Measurements from ENCODE around the gene NAPEPLD. TPM values are rescaled to one million over a fixed set of nuclear protein-coding genes. Genes with fewer than 3 reads are reported as not detected.

NAPEPLD gene
- total and polyA plus RNA-seq, 2 donors from 2014 or later: 16.1 to 26.0 TPM

- no peak overlapping the region for H3K4me3 ChIP-seq (ENCODE audit: low read length in 3 of 3)
- FAIRE-seq (no peak), DNase-seq (no peak)
- intact Hi-C loops (cut with DNase I): no loop called here
- no peak overlapping the region for H3K27ac ChIP-seq (ENCODE audit: low read depth in 2 of 2, low read length in 2 of 2)
- H3K9me3 ChIP-seq (ENCODE audit: control insufficient read depth in 2 of 3, insufficient read depth in 1 of 3, low read length in 3 of 3): no peaks in the 10 kb centered on the region
- TF ChIP-seq, protein P1, sequence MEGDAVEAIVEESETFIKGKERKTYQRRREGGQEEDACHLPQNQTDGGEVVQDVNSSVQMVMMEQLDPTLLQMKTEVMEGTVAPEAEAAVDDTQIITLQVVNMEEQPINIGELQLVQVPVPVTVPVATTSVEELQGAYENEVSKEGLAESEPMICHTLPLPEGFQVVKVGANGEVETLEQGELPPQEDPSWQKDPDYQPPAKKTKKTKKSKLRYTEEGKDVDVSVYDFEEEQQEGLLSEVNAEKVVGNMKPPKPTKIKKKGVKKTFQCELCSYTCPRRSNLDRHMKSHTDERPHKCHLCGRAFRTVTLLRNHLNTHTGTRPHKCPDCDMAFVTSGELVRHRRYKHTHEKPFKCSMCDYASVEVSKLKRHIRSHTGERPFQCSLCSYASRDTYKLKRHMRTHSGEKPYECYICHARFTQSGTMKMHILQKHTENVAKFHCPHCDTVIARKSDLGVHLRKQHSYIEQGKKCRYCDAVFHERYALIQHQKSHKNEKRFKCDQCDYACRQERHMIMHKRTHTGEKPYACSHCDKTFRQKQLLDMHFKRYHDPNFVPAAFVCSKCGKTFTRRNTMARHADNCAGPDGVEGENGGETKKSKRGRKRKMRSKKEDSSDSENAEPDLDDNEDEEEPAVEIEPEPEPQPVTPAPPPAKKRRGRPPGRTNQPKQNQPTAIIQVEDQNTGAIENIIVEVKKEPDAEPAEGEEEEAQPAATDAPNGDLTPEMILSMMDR (IDR thresholded peaks at IDR 0.05; ENCODE audit: borderline replicate concordance, extremely low read depth, insufficient read depth): no peak
- peaks cover 11 to 34% (median 12%) of the 10 kb centered on the region in 3 donors for H3K36me3 ChIP-seq (ENCODE audit: control insufficient read depth in 2 of 3, insufficient read depth in 3 of 3, low read length in 3 of 3)
- H3K9ac ChIP-seq (ENCODE audit: low read length in 3 of 3): no peak overlapping the region
- no peaks in the 10 kb centered on the region for H3K4me1 ChIP-seq (ENCODE audit: control insufficient read depth in 2 of 3, insufficient read depth in 2 of 3, low read depth in 1 of 3, low read length in 3 of 3)
- no peaks in the 10 kb centered on the region for H3K27me3 ChIP-seq (ENCODE audit: control insufficient read depth, insufficient read depth, low read length)
Observed at GRCh38 chr7:103117465-103117864, 31.4 kb downstream of the NAPEPLD start.

DNA sequence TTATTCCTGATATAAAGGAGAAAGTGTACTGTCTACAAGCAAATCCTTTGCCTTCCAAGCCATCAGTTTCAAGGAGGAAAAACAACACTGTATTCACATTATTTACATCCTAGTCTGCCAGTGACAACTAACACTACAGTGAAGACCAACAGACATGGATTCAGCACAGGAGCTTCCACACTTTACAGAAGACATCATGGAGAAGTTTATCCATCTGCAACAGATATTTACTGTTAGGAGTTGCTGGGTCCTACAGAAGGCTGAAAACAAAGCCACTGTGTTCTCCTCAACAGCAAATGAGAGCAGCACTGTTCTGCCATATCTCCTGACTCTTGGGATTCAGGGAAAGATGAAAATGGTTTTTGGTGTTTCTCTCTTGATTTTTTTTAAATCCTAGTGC, 31.9 kb downstream of the NAPEPLD start:
- Histone ChIP-seq H3K27me3 (ENCODE audit: control insufficient read depth, insufficient read depth, low read length) (no peaks in the 10 kb centered on the region), H3K27ac (ENCODE audit: low read depth in 2 of 2, low read length in 2 of 2) (no peak overlapping the region), H3K9ac (ENCODE audit: low read length in 3 of 3) (no peak overlapping the region), H3K4me3 (ENCODE audit: low read length in 3 of 3) (no peak overlapping the region), H3K9me3 (ENCODE audit: control insufficient read depth in 2 of 3, insufficient read depth in 1 of 3, low read length in 3 of 3) (no peaks in the 10 kb centered on the region), H3K36me3 (ENCODE audit: control insufficient read depth in 2 of 3, insufficient read depth in 3 of 3, low read length in 3 of 3) (peaks cover 9 to 31% (median 11%) of the 10 kb centered on the region in 3 donors), H3K4me1 (ENCODE audit: control insufficient read depth in 2 of 3, insufficient read depth in 2 of 3, low read depth in 1 of 3, low read length in 3 of 3) (no peaks in the 10 kb centered on the region)
- no peak for FAIRE-seq
- intact Hi-C loops (cut with DNase I): no loop called here
- TF ChIP-seq, protein P1 (IDR thresholded peaks at IDR 0.05; ENCODE audit: borderline replicate concordance, extremely low read depth, insufficient read depth): no peak
- DNase-seq: no peak

GRCh38 chr7:103116511-103116910, 32.4 kb downstream of the NAPEPLD start:
- Histone ChIP-seq H3K27ac (ENCODE audit: low read depth in 2 of 2, low read length in 2 of 2) (no peak overlapping the region), H3K4me3 (ENCODE audit: low read length in 3 of 3) (no peak overlapping the region), H3K27me3 (ENCODE audit: control insufficient read depth, insufficient read depth, low read length) (no peaks in the 10 kb centered on the region), H3K9ac (ENCODE audit: low read length in 3 of 3) (no peak overlapping the region), H3K9me3 (ENCODE audit: control insufficient read depth in 2 of 3, insufficient read depth in 1 of 3, low read length in 3 of 3) (no peaks in the 10 kb centered on the region), H3K36me3 (ENCODE audit: control insufficient read depth in 2 of 3, insufficient read depth in 3 of 3, low read length in 3 of 3) (peaks cover 9 to 27% (median 11%) of the 10 kb centered on the region in 3 donors), H3K4me1 (ENCODE audit: control insufficient read depth in 2 of 3, insufficient read depth in 2 of 3, low read depth in 1 of 3, low read length in 3 of 3) (no peaks in the 10 kb centered on the region)
- DNase-seq: no peak
- intact Hi-C loops (cut with DNase I): no loop called here
- TF ChIP-seq, protein P1 (IDR thresholded peaks at IDR 0.05; ENCODE audit: borderline replicate concordance, extremely low read depth, insufficient read depth): no peak
- no peak for FAIRE-seq

DNA sequence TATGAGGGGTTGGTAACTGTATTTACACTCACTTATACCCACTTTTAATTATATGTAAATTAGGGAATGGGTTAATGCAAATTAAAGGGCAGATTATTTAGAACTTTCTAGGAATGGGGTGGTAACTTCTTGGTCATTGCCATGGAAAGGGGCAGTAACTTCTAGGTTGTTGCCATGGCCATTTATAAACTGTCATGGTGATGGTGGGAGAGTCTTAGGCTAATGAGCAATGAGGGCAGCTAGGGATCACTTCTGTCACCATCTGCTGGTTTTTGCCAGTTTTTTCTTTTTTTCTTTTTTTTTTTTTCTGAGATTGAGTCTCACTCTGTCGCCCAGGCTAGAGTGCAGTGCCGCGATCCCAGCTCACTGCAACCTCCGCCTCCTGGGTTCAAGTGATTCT, 33.1 kb downstream of the NAPEPLD start:
- TF ChIP-seq, protein P1 (IDR thresholded peaks at IDR 0.05; ENCODE audit: borderline replicate concordance, extremely low read depth, insufficient read depth): no peak
- H3K27ac ChIP-seq (ENCODE audit: low read depth in 2 of 2, low read length in 2 of 2): no peak overlapping the region
- DNase-seq (no peak), FAIRE-seq (no peak)
- peaks cover 6 to 21% (median 8%) of the 10 kb centered on the region in 3 donors for H3K36me3 ChIP-seq (ENCODE audit: control insufficient read depth in 2 of 3, insufficient read depth in 3 of 3, low read length in 3 of 3)
- H3K27me3 ChIP-seq (ENCODE audit: control insufficient read depth, insufficient read depth, low read length): no peaks in the 10 kb centered on the region
- H3K9ac ChIP-seq (ENCODE audit: low read length in 3 of 3): no peak overlapping the region
- no peaks in the 10 kb centered on the region for H3K4me1 ChIP-seq (ENCODE audit: control insufficient read depth in 2 of 3, insufficient read depth in 2 of 3, low read depth in 1 of 3, low read length in 3 of 3)
- intact Hi-C loops (cut with DNase I): no loop called here
- H3K4me3 ChIP-seq (ENCODE audit: low read length in 3 of 3): no peak overlapping the region
- no peaks in the 10 kb centered on the region for H3K9me3 ChIP-seq (ENCODE audit: control insufficient read depth in 2 of 3, insufficient read depth in 1 of 3, low read length in 3 of 3)

All from kidney (tissue), 14 donors.